ENCODE results near the gene ALDH5A1. TPM values are rescaled to one million over a fixed set of nuclear protein-coding genes. Genes with fewer than 3 reads are reported as not detected.

The ALDH5A1 gene
- total RNA-seq, 1 donor from 2014 or later: 12.9 TPM

DNA sequence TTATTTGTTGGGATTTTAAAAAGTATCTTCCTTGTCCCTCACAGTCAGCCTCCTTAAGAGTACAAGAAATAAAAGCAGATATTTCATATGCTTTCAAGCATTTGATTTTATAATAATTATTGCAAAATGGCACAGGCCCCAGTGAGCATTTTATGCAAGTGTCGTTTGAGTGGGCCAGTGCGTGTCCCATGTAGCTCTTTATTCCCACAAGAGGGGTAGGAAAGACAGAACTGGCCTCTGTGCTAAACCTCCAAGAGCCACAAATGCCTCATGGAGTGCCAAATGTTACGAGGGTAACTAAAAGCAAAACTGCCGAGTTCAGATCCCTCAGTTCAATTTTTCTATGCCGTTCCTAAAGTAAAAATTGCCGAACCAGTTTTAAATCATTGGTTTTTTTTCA is 18.1 kb upstream of the ALDH5A1 start:
- Mint-ChIP-seq H3K27me3 (ENCODE audit: low read depth) (no peaks in the 10 kb centered on the region), H3K36me3 (ENCODE audit: low read depth) (peaks cover 6% of the 10 kb centered on the region), H3K9me3 (peaks cover 2% of the 10 kb centered on the region), H3K27ac (ENCODE audit: unreplicated experiment) (no peak overlapping the region), H3K4me3 (no peak overlapping the region), H3K4me1 (no peaks in the 10 kb centered on the region)
- DNase-seq (ENCODE audit: low read depth, low spot score): no peak
- TF ChIP-seq, protein P1, sequence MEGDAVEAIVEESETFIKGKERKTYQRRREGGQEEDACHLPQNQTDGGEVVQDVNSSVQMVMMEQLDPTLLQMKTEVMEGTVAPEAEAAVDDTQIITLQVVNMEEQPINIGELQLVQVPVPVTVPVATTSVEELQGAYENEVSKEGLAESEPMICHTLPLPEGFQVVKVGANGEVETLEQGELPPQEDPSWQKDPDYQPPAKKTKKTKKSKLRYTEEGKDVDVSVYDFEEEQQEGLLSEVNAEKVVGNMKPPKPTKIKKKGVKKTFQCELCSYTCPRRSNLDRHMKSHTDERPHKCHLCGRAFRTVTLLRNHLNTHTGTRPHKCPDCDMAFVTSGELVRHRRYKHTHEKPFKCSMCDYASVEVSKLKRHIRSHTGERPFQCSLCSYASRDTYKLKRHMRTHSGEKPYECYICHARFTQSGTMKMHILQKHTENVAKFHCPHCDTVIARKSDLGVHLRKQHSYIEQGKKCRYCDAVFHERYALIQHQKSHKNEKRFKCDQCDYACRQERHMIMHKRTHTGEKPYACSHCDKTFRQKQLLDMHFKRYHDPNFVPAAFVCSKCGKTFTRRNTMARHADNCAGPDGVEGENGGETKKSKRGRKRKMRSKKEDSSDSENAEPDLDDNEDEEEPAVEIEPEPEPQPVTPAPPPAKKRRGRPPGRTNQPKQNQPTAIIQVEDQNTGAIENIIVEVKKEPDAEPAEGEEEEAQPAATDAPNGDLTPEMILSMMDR (conservative IDR thresholded peaks at IDR 0.05): no peak

DNA sequence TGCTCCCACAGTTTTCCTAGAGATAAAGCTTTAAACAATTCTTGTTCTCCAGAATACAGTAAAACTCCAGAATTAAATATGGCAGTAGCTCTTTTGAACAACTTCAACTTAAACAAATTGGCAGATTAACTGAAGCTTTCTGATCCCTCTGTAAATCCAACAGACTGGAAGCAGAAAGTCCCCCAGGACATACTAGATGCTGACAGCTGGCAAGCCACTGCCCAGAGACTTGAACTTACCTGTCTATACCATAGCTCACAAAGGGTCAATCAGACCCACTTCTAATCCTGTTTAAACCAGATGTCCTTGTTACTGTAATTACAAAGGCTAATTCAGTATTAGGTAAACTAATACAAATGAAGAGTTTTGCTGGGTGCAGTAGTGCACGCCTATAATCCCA is 17.7 kb upstream of the ALDH5A1 start:
- Mint-ChIP-seq H3K9me3 (peaks cover 2% of the 10 kb centered on the region), H3K4me1 (no peaks in the 10 kb centered on the region), H3K4me3 (no peak overlapping the region), H3K36me3 (ENCODE audit: low read depth) (peaks cover 6% of the 10 kb centered on the region), H3K27ac (ENCODE audit: unreplicated experiment) (no peak overlapping the region), H3K27me3 (ENCODE audit: low read depth) (no peaks in the 10 kb centered on the region)
- TF ChIP-seq, protein P1 (conservative IDR thresholded peaks at IDR 0.05): no peak
- DNase-seq (ENCODE audit: low read depth, low spot score): no peak

DNA sequence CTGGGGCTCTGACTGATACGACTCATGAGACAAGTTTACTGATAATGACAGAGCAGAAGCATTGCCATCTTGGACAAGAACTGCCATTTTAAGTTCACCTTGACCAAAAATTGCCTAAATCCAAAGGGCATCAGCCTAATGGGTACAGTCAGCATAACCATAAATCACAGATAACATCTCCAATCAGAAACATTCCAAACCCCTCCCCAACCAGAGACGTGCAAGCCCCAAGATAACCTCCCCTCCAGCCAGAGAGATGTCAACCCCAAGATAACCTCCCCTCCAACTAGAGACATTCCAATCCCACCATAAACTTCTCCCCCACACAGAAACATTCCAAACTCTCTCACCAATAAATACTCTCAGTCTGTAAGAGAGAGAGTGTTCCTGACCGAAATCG is 15.9 kb upstream of the ALDH5A1 start:
- no peak overlapping the region for H3K27ac Mint-ChIP-seq (ENCODE audit: unreplicated experiment)
- H3K27me3 Mint-ChIP-seq (ENCODE audit: low read depth): no peaks in the 10 kb centered on the region

DNA sequence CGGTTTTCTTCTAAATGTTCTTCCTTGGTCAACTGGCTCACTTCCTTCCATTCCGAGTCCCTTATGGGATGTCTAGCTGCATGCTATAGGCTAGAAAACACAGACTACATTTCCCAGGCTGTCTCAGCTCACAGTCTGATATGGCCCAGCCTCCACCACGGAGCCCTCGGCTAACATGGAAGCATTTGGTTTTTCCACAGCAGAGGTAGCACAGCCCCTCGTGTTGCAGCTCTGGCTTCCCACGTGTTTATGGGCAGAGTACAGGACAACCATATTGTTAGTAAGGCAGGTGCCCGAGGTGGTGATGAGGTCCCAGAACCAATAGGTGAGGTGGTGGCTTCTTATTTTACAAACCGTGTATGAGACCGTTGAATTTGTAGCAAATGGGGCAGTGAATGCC is 14.1 kb upstream of the ALDH5A1 start:
- no peaks in the 10 kb centered on the region for H3K27me3 Mint-ChIP-seq (ENCODE audit: low read depth)
- DNase-seq (ENCODE audit: low read depth, low spot score): no peak
- no peaks in the 10 kb centered on the region for H3K4me1 Mint-ChIP-seq
- H3K27ac Mint-ChIP-seq (ENCODE audit: unreplicated experiment): no peak overlapping the region
- H3K36me3 Mint-ChIP-seq (ENCODE audit: low read depth): peaks cover 6% of the 10 kb centered on the region
- H3K4me3 Mint-ChIP-seq: no peak overlapping the region
- TF ChIP-seq, protein P1 (conservative IDR thresholded peaks at IDR 0.05): no peak
- peaks cover 2% of the 10 kb centered on the region for H3K9me3 Mint-ChIP-seq

More for the DNA sequence above, 15.9 kb upstream of the ALDH5A1 start:
- Mint-ChIP-seq H3K4me3 (no peak overlapping the region), H3K4me1 (no peaks in the 10 kb centered on the region), H3K36me3 (ENCODE audit: low read depth) (peaks cover 6% of the 10 kb centered on the region), H3K9me3 (peaks cover 2% of the 10 kb centered on the region)
- DNase-seq (ENCODE audit: low read depth, low spot score): no peak
- TF ChIP-seq, protein P1 (conservative IDR thresholded peaks at IDR 0.05): no peak

DNA sequence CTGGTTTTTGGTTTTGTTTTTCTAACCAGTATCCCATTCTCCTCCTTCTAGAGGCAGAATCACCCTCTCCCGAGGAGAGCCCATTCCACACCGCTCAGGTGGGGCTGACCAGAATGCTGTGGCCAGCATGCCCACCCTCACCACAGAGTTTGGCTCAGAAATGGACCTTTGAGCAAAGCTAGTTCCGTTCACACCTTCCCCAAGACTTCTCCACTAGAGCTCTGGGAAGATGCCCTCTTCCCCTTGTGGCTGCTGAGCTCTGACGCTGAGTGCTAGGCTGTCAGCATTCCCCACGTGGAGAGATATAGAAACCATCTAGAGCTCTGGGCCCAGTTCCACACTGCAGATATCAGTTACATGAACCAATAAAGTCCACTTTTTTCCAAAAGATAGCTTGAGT is 13.3 kb upstream of the ALDH5A1 start:
- Mint-ChIP-seq H3K36me3 (ENCODE audit: low read depth) (peaks cover 6% of the 10 kb centered on the region), H3K9me3 (peaks cover 2% of the 10 kb centered on the region), H3K4me1 (no peaks in the 10 kb centered on the region), H3K27ac (ENCODE audit: unreplicated experiment) (no peak overlapping the region), H3K27me3 (ENCODE audit: low read depth) (no peaks in the 10 kb centered on the region), H3K4me3 (no peak overlapping the region)
- TF ChIP-seq, protein P1 (conservative IDR thresholded peaks at IDR 0.05): no peak
- DNase-seq (ENCODE audit: low read depth, low spot score): no peak
